ENCODE data around the gene CDH23. TPM values are rescaled to one million over a fixed set of nuclear protein-coding genes. Genes with fewer than 3 reads are reported as not detected.

The CDH23 gene
- total RNA-seq, 2 donors from 2014 or later: 1.4 to 1.6 TPM

DNA sequence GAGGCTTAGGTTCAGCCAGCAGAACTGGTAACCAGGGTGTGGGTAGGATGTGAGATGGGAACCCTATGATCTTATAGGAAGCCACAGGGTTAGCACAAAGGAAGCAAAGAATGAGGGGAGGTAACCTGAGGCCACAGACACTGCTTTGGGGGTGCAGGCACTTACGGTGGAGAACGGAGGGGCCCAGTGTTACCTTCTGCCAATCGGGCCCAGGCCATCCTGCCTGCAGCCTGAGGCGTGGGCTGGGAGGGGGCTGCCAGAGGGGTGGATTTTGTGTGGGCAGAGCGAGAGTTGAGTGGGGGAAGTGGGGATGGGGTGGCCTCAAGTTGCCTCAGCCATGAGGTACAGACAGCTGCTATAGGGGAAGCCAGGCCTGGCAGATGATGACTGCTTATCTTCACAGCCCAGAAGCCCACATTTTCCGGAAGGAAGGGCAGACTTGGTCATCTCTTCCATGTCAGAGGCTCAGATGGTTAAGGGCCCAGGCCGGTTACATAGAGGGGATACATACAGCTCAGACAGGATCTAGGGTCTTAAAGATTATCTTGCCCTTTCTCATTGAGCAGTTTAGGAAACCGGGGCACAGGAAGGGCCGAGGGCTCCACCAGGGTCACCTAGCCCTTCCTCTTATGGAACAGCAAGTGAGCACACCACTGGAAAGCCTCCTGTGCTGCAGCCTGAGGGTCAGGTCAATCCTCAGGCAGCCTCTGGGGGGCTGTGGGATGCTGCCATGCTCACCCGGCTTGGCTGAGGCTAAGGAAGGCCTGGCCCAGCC lies 401.0 kb downstream of the CDH23 start:
- Histone ChIP-seq H3K9ac (ENCODE audit: low read depth in 2 of 2, low read length in 2 of 2) (no peak overlapping the region), H3K36me3 (no peaks in the 10 kb centered on the region), H3K27ac (no peak overlapping the region), H3K9me3 (no peaks in the 10 kb centered on the region), H3K27me3 (no peaks in the 10 kb centered on the region), H3K4me1 (no peaks in the 10 kb centered on the region), H3K4me3 (no peak overlapping the region)
- DNase-seq: no peak
- TF ChIP-seq CTCF (IDR thresholded peaks at IDR 0.05): no peak
- intact Hi-C loops (cut with DNase I): no loop called here

DNA sequence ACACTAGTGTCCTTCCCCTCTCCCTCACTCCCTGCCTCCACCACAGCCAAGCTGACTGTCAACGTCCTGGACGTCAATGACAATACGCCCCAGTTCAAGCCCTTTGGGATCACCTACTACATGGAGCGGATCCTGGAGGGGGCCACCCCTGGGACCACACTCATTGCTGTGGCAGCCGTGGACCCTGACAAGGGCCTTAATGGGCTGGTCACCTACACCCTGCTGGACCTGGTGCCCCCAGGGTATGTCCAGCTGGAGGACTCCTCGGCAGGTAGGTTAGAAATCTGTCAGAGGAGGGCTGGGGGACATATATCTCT lies 401.5 kb downstream of the CDH23 start:
- intact Hi-C loops (cut with DNase I): no loop called here
- Histone ChIP-seq H3K4me1 (no peaks in the 10 kb centered on the region), H3K4me3 (no peak overlapping the region), H3K27ac (no peak overlapping the region), H3K36me3 (no peaks in the 10 kb centered on the region), H3K9ac (ENCODE audit: low read depth in 2 of 2, low read length in 2 of 2) (no peak overlapping the region), H3K9me3 (no peaks in the 10 kb centered on the region), H3K27me3 (no peaks in the 10 kb centered on the region)
- DNase-seq: no peak
- no peak for TF ChIP-seq CTCF (IDR thresholded peaks at IDR 0.05)

DNA sequence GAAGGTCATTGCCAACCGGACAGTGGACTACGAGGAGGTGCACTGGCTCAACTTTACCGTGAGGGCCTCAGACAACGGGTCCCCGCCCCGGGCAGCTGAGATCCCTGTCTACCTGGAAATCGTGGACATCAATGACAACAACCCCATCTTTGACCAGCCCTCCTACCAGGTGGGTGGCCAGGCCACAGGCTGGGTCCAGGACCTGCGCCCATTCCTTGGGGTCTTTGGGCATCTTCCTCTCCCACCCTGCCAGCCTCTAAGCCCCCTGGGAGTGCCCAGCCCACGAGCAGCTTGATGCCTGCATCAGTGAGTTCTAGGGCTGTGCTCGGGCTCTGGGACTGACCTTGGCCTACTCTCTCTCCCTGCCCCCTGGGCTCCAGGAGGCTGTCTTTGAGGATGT lies 402.4 kb downstream of the CDH23 start:
- H3K36me3 ChIP-seq: no peaks in the 10 kb centered on the region
- H3K4me3 ChIP-seq: no peak overlapping the region
- intact Hi-C loops (cut with DNase I): no loop called here
- H3K9ac ChIP-seq (ENCODE audit: low read depth in 2 of 2, low read length in 2 of 2): no peak overlapping the region
- no peaks in the 10 kb centered on the region for H3K27me3 ChIP-seq
- H3K4me1 ChIP-seq: no peaks in the 10 kb centered on the region
- no peak for TF ChIP-seq CTCF (IDR thresholded peaks at IDR 0.05)
- H3K27ac ChIP-seq: no peak overlapping the region
- no peaks in the 10 kb centered on the region for H3K9me3 ChIP-seq
- no peak for DNase-seq

GRCh38 chr10:71799608-71800453 lies 403.1 kb downstream of the CDH23 start:
- Histone ChIP-seq H3K9ac (ENCODE audit: low read depth in 2 of 2, low read length in 2 of 2) (no peak overlapping the region), H3K4me1 (no peaks in the 10 kb centered on the region), H3K9me3 (no peaks in the 10 kb centered on the region), H3K4me3 (no peak overlapping the region), H3K36me3 (no peaks in the 10 kb centered on the region), H3K27ac (no peak overlapping the region), H3K27me3 (no peaks in the 10 kb centered on the region)
- peak; percentile 47 for DNase-seq
- TF ChIP-seq CTCF (IDR thresholded peaks at IDR 0.05): no peak
- intact Hi-C loops (cut with DNase I): no loop called here

DNA sequence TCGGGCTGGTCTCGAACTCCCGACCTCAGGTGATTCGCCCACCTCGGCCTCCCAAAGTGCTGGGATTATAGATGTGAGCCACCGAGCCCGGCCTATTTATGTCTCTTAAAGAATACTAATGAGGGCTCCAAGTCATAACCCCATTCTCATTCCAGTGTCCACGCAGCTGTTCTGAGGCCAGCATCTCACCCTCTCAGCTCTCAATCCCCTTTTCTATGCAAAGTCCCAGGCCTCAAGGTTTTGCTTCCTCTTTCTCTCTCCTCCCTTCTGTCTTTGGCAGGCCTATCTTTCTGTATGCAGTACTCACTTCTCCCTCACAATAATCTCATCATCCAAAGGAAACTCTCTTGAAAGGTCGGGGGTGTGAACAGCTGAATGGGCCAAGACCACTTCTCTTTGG lies 404.6 kb downstream of the CDH23 start:
- H3K4me1 ChIP-seq: no peaks in the 10 kb centered on the region
- DNase-seq: no peak
- no peak overlapping the region for H3K4me3 ChIP-seq
- H3K36me3 ChIP-seq: no peaks in the 10 kb centered on the region
- H3K9ac ChIP-seq (ENCODE audit: low read depth in 2 of 2, low read length in 2 of 2): no peak overlapping the region
- TF ChIP-seq CTCF (IDR thresholded peaks at IDR 0.05): no peak
- H3K9me3 ChIP-seq: no peaks in the 10 kb centered on the region
- intact Hi-C loops (cut with DNase I): no loop called here
- no peaks in the 10 kb centered on the region for H3K27me3 ChIP-seq
- H3K27ac ChIP-seq: no peak overlapping the region

Data from colonic mucosa (tissue), 4 donors.